NCI-H2227 (cell line): ENCODE results near the gene TRIM59.

Experiments used
- DNase-seq: peaks from one replicate; lab custom pipeline; 2025; ENCODE audit not compliant: unreplicated experiment; lab: John Stamatoyannopoulos, UW

The TRIM59 gene

DNA sequence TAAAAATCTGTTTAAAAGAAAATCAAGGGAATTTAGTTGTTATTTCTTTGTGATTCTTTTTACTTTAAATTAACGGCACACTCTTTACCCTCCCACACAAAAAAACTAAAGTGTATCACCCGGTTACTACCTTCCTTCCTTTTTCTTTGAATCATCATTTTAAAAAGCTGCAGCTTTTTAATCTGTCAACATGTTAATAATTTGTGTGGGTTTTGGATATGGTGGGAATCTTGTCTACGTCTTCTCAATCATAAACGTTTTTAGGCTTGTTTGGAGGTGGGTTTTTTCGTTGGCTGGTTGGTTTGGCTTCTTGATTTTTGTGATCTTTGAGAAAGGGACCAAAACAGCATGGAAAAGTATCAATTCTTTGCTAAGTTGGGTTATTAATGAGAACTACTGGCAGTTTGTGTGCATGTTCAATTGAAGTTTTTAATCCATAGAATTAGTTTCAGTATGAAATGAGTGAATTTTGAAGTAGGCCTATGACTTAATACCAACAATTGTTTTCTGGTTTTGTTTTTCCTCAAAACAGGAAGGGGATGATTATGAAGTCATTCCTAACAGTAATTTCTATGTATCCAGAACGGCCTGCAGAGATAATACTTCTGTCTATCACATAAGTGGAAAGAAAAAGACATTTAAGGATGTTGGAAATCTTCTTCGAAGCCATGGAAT, 45.7 kb downstream of the TRIM59 start:
- no peak for DNase-seq

DNA sequence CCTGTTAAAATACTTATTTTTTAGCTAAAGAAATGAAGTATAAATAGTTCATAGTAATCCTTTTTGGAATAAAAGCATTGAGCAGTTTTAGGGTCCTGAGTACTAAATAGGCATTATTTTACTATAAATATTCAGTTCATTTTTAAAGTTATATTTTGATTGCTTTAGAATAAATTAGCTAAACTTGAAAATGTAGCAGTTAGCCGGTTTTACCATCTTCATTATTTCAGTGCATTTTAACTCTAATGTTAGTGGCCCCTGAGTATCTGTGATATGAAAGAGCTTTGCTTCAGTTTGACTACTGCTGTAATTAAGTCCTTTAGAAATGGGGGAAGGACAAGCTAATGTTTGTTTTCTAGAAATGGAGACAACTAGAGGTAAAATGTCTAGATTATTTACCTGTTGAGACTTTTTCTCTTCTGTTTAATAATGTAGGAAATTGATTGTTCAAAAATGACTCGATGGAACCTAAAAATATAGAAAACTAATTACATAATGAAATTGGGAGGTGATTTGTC, 46.5 kb downstream of the TRIM59 start:
- DNase-seq = no peak

DNA sequence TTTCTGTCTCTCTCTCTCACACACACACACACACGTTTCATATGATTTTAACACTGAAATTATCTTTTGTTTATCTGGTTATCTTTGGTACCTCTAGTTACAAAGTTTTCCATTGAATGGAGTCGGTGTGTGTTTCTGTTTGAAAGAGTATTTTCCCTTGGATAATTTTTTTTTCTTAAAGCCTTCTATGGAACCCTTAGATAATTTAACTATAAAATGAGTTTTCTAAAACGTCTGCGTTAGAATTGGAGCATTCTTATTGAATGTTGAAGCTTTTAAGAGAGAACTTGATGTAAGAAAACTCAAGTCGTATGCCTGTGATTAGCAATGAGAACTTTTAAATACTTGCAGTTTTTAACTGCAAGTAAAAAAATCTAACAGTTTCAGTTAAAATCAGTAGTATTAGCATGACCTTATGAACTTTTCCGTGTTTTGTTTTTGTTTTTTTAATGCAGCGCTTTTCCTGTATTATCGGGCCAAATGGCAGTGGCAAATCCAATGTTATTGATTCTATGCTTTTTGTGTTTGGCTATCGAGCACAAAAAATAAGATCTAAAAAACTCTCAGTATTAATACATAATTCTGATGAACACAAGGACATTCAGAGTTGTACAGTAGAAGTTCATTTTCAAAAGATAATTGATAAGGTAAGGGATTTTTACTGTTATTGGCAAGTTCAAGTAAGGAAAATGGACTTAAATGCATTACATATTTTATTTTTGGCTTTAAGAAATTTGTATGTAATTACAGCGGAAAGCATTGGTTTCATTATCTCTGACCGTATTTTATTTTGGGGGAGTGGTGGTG, 47.2 kb downstream of the TRIM59 start:
- DNase-seq = no peak

DNA sequence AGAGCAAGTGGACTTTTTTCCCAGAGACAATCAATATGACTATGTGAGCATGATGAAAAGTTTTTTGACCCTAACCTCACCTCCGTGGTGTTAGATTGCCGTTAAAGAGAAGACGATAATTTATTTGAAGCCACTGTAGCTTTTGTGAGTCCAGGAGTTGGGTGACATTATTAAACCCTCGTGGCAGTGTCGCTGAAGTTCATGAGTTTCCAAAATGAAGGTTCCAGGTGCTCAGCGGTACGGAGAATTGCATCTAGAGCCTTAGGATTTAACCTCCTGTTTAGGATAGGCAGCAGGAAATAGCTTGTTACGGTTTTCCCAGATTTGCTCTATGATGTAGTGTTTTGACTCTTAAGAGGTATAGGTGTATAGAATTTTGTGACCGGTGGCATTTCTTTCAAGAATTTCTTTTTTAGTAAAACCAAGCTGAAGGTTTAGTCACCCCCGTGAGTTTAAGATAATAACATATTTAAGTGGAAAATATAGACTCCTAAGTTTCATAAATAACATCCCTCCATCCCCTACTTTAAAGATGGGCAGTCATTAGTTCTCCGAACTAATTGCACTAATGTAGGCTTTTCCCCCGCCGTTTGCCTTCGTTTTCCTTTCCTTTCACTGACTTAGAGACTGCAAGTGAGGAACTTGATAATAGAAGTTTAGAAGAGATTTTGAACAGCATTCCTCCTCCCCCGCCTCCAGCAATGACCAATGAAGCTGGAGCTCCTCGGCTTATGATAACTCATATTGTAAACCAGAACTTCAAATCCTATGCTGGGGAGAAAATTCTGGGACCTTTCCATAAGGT, 48.1 kb downstream of the TRIM59 start:
- peak; percentile 3 for DNase-seq

DNA sequence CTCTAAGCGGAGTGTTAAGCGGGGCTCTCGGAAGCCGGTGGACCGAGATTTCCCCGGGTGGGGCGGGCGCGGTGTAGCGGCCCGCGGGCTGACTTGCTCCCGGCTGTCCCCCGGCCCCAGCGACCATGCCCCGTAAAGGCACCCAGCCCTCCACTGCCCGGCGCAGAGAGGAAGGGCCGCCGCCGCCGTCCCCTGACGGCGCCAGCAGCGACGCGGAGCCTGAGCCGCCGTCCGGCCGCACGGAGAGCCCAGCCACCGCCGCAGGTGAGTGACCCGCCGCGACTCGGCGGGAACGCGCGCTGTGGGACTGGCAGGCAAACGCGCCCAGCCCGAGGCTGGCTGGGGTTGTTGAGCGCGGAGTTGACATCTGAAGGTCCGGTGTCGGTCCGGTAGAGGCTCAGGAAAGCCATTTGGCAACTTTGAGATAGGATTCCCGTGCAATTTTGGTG, 48.9 kb downstream of the TRIM59 start:
- peak; percentile 9 for DNase-seq

DNA sequence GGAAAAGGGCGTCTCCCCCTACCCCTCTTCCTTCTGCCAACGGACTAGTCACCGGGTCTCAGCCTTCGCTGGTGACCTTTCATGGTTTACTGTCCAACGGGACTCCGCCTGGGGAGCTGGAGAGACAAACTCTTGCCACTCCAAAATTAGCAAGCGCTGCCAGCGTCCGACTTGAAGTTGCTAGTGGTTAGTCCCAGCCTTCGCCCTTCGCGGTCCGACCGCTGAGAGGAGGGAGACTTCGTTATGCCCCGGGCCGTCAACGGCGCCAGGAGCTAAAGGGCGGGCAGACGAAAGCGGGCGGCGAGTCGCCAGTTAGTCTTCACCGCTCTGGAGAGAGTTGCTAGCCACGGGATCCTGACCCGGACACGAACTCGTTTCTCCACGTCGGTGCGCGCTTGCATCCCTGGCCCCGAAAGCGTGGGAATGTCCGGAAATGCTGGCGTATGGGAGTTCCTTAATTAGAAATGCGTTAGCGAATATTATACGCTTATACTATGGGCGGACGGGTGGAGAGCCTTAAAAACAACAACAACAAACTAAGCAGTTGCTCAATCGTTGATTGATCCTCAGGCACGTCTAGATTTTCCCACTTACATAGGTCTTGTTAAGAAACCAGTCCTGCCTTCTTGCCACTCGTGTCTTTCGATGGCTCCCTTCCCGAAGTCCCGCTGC, 49.4 kb downstream of the TRIM59 start:
- peak; percentile 48 for DNase-seq

DNA sequence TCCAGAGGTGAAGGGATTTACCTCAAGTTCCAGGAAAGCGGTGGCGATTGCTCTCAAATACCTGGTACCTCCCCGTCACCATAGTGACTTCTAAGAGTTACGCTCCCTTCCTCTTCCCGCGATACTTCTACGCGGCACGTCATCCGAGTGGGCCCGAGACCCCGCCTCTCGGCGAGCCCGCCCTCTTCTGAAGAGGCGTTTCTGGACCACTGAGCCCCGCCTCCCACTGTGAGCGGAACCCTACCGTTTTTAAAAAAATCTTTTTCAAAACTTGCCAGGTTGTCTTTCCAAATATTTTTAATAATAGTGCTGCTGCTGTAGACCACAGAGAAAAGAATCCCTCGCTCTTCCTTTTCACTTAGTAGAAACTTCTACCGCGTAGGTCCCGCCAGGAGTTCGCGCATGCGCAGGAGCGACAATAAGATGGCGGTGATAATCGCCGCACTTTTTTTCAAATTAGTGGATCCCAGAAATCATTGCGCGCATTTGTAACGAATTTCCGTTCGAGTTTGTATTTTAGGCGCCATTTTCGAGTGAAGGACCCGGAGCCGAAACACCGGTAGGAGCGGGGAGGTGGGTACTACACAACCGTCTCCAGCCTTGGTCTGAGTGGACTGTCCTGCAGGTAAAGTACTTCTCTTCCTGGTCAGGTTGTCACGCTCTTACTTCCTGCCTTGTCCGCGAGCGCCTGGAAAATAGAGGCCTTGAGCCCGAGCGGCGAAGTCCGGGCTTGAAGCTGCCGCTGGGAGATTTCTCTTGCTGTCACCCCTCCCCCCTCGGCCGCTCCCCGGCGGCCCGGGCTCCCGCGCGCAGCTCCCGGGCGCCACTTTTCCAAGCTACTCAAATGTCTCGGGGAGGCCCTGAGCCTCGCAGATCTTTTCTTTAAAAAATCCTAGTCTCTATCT, 50.2 kb downstream of the TRIM59 start, which contains the start of the genes IFT80 and SMC4:
Gene IFT80, minus strand, starts transcription at position 101 of the 905 bp plus-strand sequence. CDS start 14,625 bp downstream, outside the sequence.
Gene SMC4, plus strand, starts transcription at position 526 of the 905 bp plus-strand sequence. CDS start 1,177 bp downstream, outside the sequence.
- DNase-seq = peak; percentile 94

DNA sequence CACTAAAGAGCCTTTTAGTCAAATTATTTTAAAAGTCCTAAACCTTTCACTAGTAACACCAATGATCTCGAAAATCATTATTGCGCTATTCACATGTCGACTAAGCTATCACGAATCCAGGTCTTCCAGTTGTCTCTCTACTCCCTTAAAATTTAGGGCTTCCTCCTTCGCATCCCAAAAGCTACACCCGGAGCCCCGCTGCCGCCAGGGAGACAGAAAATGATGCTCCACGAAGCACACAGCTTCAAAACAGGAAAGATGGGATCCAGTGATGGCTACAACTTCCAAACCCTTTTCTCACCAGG, 50.8 kb downstream of the TRIM59 start:
- DNase-seq = no peak

DNA sequence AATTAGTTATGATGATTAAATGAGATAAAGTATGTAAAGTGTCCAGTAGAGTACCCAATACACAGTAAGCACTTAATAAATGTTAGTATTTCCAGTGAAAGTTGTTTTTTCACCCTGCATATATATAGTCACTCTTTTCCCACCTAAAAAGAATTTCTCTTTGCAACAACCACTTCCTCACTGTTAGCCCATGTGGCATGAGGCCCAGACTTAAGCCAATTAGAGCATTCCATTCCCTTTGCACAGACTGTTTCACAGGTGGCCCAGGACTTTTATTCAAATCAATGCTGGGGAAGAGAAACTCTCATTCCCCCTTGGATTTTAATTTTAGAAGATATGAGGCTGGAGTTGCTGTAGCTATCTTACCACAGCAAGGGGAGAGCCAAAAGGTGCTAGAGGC, 54.3 kb downstream of the TRIM59 start:
- DNase-seq = no peak

DNA sequence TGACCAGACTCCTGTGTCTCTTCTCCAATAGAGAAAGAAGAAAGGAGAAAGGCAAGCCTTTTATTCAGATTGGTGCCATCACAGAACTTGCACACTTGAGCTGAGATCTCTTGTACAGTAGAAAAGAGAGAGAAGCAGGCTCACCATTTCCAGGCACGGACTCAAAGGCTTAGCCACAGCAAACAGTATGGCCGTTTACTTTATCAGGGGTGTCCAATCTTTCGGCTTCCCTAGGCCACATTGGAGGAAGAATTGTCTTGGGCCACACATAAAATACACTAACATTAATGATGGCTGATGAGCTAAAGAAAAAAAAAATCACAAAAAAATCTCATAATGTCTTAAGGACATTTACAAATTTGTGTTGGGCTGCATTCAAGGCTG, 55.6 kb downstream of the TRIM59 start:
- no peak for DNase-seq

DNA sequence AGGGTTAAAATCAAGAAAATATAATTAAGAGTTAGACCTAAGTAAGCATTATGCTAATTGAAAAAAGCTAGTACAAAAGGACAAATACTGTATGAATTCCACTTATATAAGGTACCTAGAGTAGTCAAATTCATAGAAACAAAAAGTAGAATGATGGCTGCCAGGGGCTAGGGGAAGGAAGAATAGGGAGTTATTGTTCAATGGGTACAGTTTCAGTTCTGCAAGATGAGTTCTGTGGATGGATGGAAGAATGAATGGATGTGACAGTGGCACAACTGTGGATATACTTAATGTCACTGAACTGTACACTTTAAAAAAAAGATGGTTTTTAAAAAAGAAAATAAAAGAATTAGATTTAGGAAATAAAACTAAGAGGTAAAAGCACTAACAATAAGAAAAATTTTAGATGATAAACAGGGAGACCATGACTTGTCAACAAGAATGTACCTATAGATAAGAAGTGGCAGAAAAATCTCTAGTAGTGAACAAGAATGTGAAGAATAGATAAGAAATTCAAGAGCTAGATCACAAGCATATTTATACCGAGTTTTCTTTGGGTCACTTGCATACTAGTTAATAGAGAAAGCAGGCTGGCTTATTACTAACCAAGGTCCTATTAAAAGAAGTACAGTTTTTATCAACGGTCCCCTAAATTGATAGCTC, 56.1 kb downstream of the TRIM59 start:
- DNase-seq = no peak

DNA sequence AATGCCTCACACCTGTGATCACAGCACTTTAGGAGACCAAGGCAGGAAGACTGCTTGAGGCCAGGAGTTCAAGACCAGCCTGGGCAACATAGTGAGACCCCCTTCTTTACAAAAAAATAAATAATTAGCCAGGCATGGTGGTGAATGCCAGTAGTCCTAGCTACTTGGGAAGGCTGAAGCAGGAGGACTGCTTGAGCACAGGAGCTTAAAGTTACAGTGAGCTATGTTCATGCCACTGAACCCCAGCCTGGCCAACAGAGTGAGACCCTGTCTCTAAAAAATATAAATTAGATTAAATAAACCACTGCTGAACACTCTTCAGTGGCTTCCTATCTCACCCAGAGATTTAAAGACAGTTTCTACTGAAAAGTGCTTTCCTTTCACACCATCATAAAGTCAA, 56.8 kb downstream of the TRIM59 start:
- no peak for DNase-seq

DNA sequence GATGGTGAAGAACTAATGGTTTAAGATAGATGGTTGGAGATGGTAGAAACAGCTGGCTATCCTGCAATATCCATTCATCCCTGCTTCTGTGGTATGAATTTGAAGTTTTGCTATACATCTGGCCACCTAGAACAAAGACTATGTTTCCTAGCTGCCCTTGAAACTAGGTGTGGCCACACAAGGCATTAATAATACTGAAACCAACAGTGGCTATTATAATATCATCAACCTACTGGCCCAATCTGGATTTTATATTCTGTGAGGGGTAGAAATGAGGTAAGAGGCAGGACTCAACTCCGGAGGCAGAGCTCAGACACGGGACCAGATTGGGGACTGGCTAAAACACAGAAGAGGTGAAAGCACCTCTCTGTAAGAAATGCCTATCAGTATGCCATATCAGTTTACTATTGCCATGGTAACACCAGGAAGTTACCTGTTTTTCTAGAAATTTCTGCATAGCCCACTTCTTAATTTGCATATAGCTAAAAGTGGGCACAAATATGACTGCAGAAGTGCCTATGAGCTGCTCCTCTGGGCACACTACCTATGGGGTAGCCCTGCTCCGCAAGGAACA, 58.9 kb downstream of the TRIM59 start:
- no peak for DNase-seq
